CD4-positive, alpha-beta T cell (primary cell): ENCODE data around the gene DENND2A. TPM values are rescaled to one million over a fixed set of nuclear protein-coding genes. Genes with fewer than 3 reads are reported as not detected.

ENCODE experiments used
- ATAC-seq: fragments of 200-7000 bp; cut with Tn5 transposase; one replicate; pipeline ENCODE4 v1.10.0; 2022; ENCODE audit warnings: mild to moderate bottlenecking; ENCODE audit not compliant: poor library complexity
- CTCF ChIA-PET: fragments of 350-600 bp; sonication (Branson Sonifier 250); formaldehyde crosslinking; loops from one replicate; lab custom pipeline; 2021; ENCODE audit warnings: antibody characterized with exemption, inconsistent platforms; lab: Charles Lee
- POLR2A ChIA-PET: fragments of 350-600 bp; sonication (Branson Sonifier 250); formaldehyde crosslinking; loops from one replicate; lab custom pipeline; 2021; ENCODE audit warnings: antibody characterized with exemption, inconsistent platforms; lab: Charles Lee
- DNase-seq, 14 experiments: peaks; one replicate each; pipeline ENCODE4 v3.0.0-alpha.2; 2013 to 2020; ENCODE audit warnings: mixed read lengths in 2 of 14
- H3K27ac ChIP-seq, 2 donors: one replicate each; pipeline versions ENCODE4 v1.5.1 to v1.7.0; 2013; ENCODE audit warnings: low read length in 2 of 2, low read depth in 1 of 2, mild to moderate bottlenecking in 1 of 2
- H3K27me3 ChIP-seq, 2 experiments: 1 replicate in 1 of 2; 2 replicates in 1 of 2; pipeline versions ENCODE4 v1.6.1 to v1.7.0; 2013; ENCODE audit warnings: low read length in 2 of 2, control low read depth in 1 of 2, mild to moderate bottlenecking in 1 of 2, moderate library complexity in 1 of 2; ENCODE audit not compliant: insufficient read depth in 2 of 2, control insufficient read depth in 1 of 2
- H3K36me3 ChIP-seq: one replicate; pipeline ENCODE4 v1.6.1; 2013; ENCODE audit warnings: low read length, control low read depth; ENCODE audit not compliant: insufficient read depth
- H3K4me1 ChIP-seq: one replicate; pipeline ENCODE4 v1.6.1; 2013; ENCODE audit warnings: low read length, control low read depth; ENCODE audit not compliant: insufficient read depth
- H3K4me3 ChIP-seq: one replicate; pipeline ENCODE4 v1.5.1; 2013; ENCODE audit warnings: mild to moderate bottlenecking, low read length, moderate library complexity
- H3K9me3 ChIP-seq, 2 experiments: 1 replicate in 1 of 2; 2 replicates in 1 of 2; pipeline versions ENCODE4 v1.6.1 to v1.7.0; 2013; ENCODE audit warnings: low read length in 2 of 2, mild to moderate bottlenecking in 2 of 2, control low read depth in 1 of 2, moderate library complexity in 1 of 2; ENCODE audit not compliant: control insufficient read depth in 1 of 2, insufficient read depth in 1 of 2
- H3K27ac Mint-ChIP-seq: one replicate; pipeline ENCODE4 v1.8.0; 2020; ENCODE audit warnings: mixed read lengths
- H3K27me3 Mint-ChIP-seq: one replicate; pipeline ENCODE4 v1.8.0; 2021; ENCODE audit warnings: mixed read lengths
- H3K36me3 Mint-ChIP-seq: one replicate; pipeline ENCODE4 v1.8.0; 2021; ENCODE audit warnings: low read depth, mixed read lengths
- H3K4me1 Mint-ChIP-seq: one replicate; pipeline ENCODE4 v1.8.0; 2021; ENCODE audit warnings: low read depth, mixed read lengths
- H3K4me3 Mint-ChIP-seq: one replicate; pipeline ENCODE4 v1.8.0; 2020; ENCODE audit warnings: mild to moderate bottlenecking, mixed read lengths
- H3K9me3 Mint-ChIP-seq: one replicate; pipeline ENCODE4 v1.8.0; 2020; ENCODE audit warnings: mixed read lengths
- CTCF ChIP-seq: fragments of 200-600 bp; IDR thresholded peaks from one replicate; pipeline ENCODE4 v1.8.0; 2022; ENCODE audit warnings: antibody characterized with exemption, mild to moderate bottlenecking
- intact Hi-C, 2 experiments: fragments of 100-400 bp; cut with DNase I in 1 of 2; cut with micrococcal nuclease in 1 of 2; formaldehyde crosslinking; loops; one replicate each; pipeline versions ENCODE4 v1.15.1 to v1.9.0; 2023 to 2025; cut with DNase I, micrococcal nuclease
- total RNA-seq, 174 experiments: library from RNA in 2 of 174; stranded (reverse) in 2 of 174; gene quantifications; one replicate each; pipeline ENCODE4 v1.2.3 and lab custom pipeline; 2021 to 2026

The DENND2A gene
- total RNA-seq, 2 experiments from 2014 or later, result not detected

GRCh38 chr7:140595468-140596092 is 45.0 kb downstream of the DENND2A start:
- no peaks in the 10 kb centered on the region for H3K9me3 Mint-ChIP-seq

DNA sequence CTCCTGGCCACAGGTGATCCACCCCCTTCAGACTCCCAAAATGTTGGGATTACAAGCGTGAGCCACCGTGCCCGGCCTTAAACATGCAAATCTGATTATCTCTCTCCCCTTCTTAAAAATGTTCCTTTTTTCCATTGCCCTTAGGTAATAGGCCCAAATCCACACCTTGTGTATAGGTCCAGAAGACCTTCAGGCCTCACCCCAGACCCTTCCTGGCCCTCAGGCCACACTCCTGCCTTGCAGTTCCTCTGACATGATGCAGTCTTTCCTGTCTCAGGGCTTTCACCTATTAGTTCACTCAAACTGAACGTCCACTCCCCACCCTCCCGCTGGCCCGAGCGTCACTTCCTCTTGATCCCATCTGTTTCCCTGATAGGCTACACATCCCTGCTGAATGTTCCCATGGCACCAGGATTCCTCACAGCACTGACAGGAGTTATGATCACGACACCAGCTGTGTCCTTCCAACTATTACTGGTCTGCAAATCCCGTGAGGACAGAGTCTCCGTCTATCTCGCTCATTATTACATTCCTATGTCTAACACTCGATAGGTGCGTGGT is 46.4 kb downstream of the DENND2A start:
- ATAC-seq (no peak), DNase-seq (no peak)
- no peak for TF ChIP-seq CTCF
- Mint-ChIP-seq H3K27ac (no peak overlapping the region), H3K4me3 (no peak overlapping the region), H3K27me3 (peaks cover 19% of the 10 kb centered on the region), H3K36me3 (no peaks in the 10 kb centered on the region), H3K9me3 (no peaks in the 10 kb centered on the region), H3K4me1 (no peaks in the 10 kb centered on the region)
- Histone ChIP-seq H3K27me3 (peaks cover 4 to 9% of the 10 kb centered on the region in 2 experiments), H3K9me3 (no peaks in the 10 kb centered on the region), H3K4me1 (no peaks in the 10 kb centered on the region), H3K27ac (no peak overlapping the region), H3K36me3 (no peaks in the 10 kb centered on the region), H3K4me3 (no peak overlapping the region)
- ChIA-PET POLR2A (no interaction called here), CTCF (no interaction called here)
- intact Hi-C loops, result no loop called here

More at GRCh38 chr7:140595468-140596092, 45.0 kb downstream of the DENND2A start:
- peaks cover 23% of the 10 kb centered on the region for H3K27me3 Mint-ChIP-seq
- H3K27ac Mint-ChIP-seq, result no peak overlapping the region
- CTCF ChIA-PET, result no interaction called here
- ATAC-seq (no peak), DNase-seq (no peak)
- Histone ChIP-seq H3K27ac (no peak overlapping the region), H3K36me3 (no peaks in the 10 kb centered on the region), H3K4me1 (no peaks in the 10 kb centered on the region), H3K9me3 (no peaks in the 10 kb centered on the region), H3K4me3 (no peak overlapping the region), H3K27me3 (peaks cover 4 to 9% of the 10 kb centered on the region in 2 experiments)
- no peak overlapping the region for H3K4me3 Mint-ChIP-seq
- no peak for TF ChIP-seq CTCF
- no peaks in the 10 kb centered on the region for H3K4me1 Mint-ChIP-seq
- POLR2A ChIA-PET, result no interaction called here
- intact Hi-C loops, result no loop called here
- H3K36me3 Mint-ChIP-seq, result no peaks in the 10 kb centered on the region

DNA sequence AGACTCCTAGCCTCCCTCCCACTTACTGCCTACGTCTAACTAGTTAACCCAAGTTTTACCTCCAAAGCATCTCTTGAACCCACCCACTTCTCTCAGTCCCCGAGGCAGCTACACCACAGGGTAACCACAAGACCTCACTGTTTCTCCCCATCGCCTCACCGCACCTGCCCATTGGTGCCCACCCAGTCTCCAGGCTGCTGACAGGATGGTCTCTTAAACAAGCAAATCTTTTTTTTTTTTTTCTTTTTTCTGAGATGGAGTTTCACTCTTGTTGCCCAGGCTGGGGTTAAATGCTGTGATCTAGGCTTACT is 47.0 kb downstream of the DENND2A start:
- Mint-ChIP-seq H3K36me3 (no peaks in the 10 kb centered on the region), H3K27ac (no peak overlapping the region), H3K27me3 (peaks cover 19% of the 10 kb centered on the region), H3K9me3 (no peaks in the 10 kb centered on the region), H3K4me1 (no peaks in the 10 kb centered on the region), H3K4me3 (no peak overlapping the region)
- intact Hi-C loops, result no loop called here
- CTCF ChIA-PET, result no interaction called here
- POLR2A ChIA-PET, result no interaction called here
- DNase-seq (no peak), ATAC-seq (no peak)
- TF ChIP-seq CTCF, result no peak
- Histone ChIP-seq H3K9me3 (no peaks in the 10 kb centered on the region), H3K4me3 (no peak overlapping the region), H3K36me3 (no peaks in the 10 kb centered on the region), H3K27ac (no peak overlapping the region), H3K4me1 (no peaks in the 10 kb centered on the region), H3K27me3 (peaks cover 4 to 9% of the 10 kb centered on the region in 2 experiments)
